Osteocyte (in vitro differentiated cells): ENCODE measurements around the gene HAPLN3. TPM values are rescaled to one million over a fixed set of nuclear protein-coding genes. Genes with fewer than 3 reads are reported as not detected.

Experiments used
- DNase-seq: peaks from one replicate; pipeline ENCODE4 v3.0.0; 2021; ENCODE audit warnings: mixed read lengths; ENCODE audit not compliant: unreplicated experiment; ENCODE audit errors: extremely low spot score
- H3K27ac Mint-ChIP-seq: one replicate; pipeline ENCODE4 v1.8.0; 2021; ENCODE audit warnings: mild to moderate bottlenecking, mixed read lengths; ENCODE audit not compliant: unreplicated experiment
- H3K27me3 Mint-ChIP-seq: one replicate; pipeline ENCODE4 v1.8.0; 2021; ENCODE audit warnings: mixed read lengths; ENCODE audit not compliant: unreplicated experiment
- H3K36me3 Mint-ChIP-seq: one replicate; pipeline ENCODE4 v1.8.0; 2021; ENCODE audit warnings: mixed read lengths; ENCODE audit not compliant: unreplicated experiment
- H3K4me1 Mint-ChIP-seq: one replicate; pipeline ENCODE4 v1.8.0; 2021; ENCODE audit warnings: mixed read lengths; ENCODE audit not compliant: unreplicated experiment
- H3K4me3 Mint-ChIP-seq: one replicate; pipeline ENCODE4 v1.8.0; 2021; ENCODE audit warnings: mild to moderate bottlenecking, moderate library complexity, mixed read lengths; ENCODE audit not compliant: unreplicated experiment
- H3K9me3 Mint-ChIP-seq: one replicate; pipeline ENCODE4 v1.8.0; 2021; ENCODE audit warnings: mixed read lengths; ENCODE audit not compliant: unreplicated experiment
- CTCF ChIP-seq: fragments of 200-600 bp; sonication (generic); IDR thresholded peaks from 2 replicates; pipeline ENCODE4 v1.5.0; 2021; ENCODE audit warnings: antibody characterized with exemption, mild to moderate bottlenecking, moderate library complexity
- total RNA-seq: library from RNA; stranded (reverse); gene quantifications from 2 replicates; pipeline ENCODE4 v1.2.1, GENCODE V29; 2021

HAPLN3 gene
- total RNA-seq, 1 donor from 2014 or later: 41.3 TPM

GRCh38 chr15:88920186-88920891, 25.0 kb upstream of the HAPLN3 start:
- H3K4me3 Mint-ChIP-seq: no peak overlapping the region
- peaks cover 17% of the 10 kb centered on the region for H3K4me1 Mint-ChIP-seq
- H3K9me3 Mint-ChIP-seq: no peaks in the 10 kb centered on the region
- no peaks in the 10 kb centered on the region for H3K36me3 Mint-ChIP-seq
- no peak for TF ChIP-seq CTCF
- H3K27ac Mint-ChIP-seq: no peak overlapping the region
- no peak for DNase-seq
- no peaks in the 10 kb centered on the region for H3K27me3 Mint-ChIP-seq

GRCh38 chr15:88918738-88919137, 23.4 kb upstream of the HAPLN3 start:
- no peak for TF ChIP-seq CTCF
- Mint-ChIP-seq H3K9me3 (no peaks in the 10 kb centered on the region), H3K27ac (peak overlapping the region; percentile 76), H3K27me3 (no peaks in the 10 kb centered on the region), H3K36me3 (no peaks in the 10 kb centered on the region), H3K4me3 (no peak overlapping the region), H3K4me1 (peaks cover 17% of the 10 kb centered on the region)
- DNase-seq: no peak

- TF ChIP-seq CTCF: no peak
- no peaks in the 10 kb centered on the region for H3K36me3 Mint-ChIP-seq
- H3K27ac Mint-ChIP-seq: no peak overlapping the region
- H3K4me3 Mint-ChIP-seq: no peak overlapping the region
- DNase-seq: no peak
- H3K4me1 Mint-ChIP-seq: peaks cover 22% of the 10 kb centered on the region
- no peaks in the 10 kb centered on the region for H3K9me3 Mint-ChIP-seq
- no peaks in the 10 kb centered on the region for H3K27me3 Mint-ChIP-seq
Measured at GRCh38 chr15:88917760-88918159, 22.4 kb upstream of the HAPLN3 start.

GRCh38 chr15:88915354-88915753, 20.0 kb upstream of the HAPLN3 start:
- Mint-ChIP-seq H3K9me3 (no peaks in the 10 kb centered on the region), H3K27ac (no peak overlapping the region), H3K4me1 (peaks cover 38% of the 10 kb centered on the region), H3K36me3 (no peaks in the 10 kb centered on the region), H3K4me3 (no peak overlapping the region), H3K27me3 (no peaks in the 10 kb centered on the region)
- TF ChIP-seq CTCF: no peak
- no peak for DNase-seq

- no peak for TF ChIP-seq CTCF
- Mint-ChIP-seq H3K27me3 (no peaks in the 10 kb centered on the region), H3K27ac (no peak overlapping the region), H3K4me1 (peaks cover 37% of the 10 kb centered on the region), H3K4me3 (peak overlapping the region; percentile 86), H3K9me3 (no peaks in the 10 kb centered on the region), H3K36me3 (peaks cover 10% of the 10 kb centered on the region)
- no peak for DNase-seq
Measured at GRCh38 chr15:88913850-88914169, 18.5 kb upstream of the HAPLN3 start.
